Astrocyte of the hippocampus (primary cell): ENCODE results near the gene EPB41L3.

Source experiments
- DNase-seq: peaks from one replicate; pipeline ENCODE4 v3.0.0; 2011; ENCODE audit warnings: low read depth, low spot score

EPB41L3 gene

DNA sequence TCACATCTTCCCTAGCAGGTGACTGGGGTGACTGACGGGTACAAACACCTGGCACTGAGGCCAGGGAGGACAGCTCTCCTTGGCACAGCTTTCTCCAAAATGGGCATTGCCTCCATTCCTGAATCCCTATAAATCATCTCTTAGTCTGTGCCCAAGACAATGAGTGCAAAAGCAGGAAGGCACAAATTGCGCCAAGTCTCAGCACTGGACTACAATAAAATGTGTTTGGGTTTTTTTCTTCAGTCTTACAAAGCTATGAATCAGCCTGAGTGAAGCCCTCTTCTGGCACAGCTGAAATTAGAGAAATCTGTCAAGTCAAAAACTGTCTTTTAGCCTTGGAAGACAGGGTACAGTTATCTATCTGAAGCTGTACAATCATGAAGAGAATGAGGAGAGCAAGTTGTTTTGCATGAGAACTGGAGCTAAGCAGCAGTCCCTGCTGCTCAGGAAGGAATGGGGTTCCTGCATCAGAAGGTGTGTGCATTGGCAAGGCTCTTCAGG, 90.8 kb downstream of the EPB41L3 start:
- no peak for DNase-seq

- DNase-seq, result no peak
Observed at GRCh38 chr18:5451871-5452270, 91.9 kb downstream of the EPB41L3 start.

- DNase-seq, result no peak
Observed at GRCh38 chr18:5451150-5451549, 92.6 kb downstream of the EPB41L3 start.

DNA sequence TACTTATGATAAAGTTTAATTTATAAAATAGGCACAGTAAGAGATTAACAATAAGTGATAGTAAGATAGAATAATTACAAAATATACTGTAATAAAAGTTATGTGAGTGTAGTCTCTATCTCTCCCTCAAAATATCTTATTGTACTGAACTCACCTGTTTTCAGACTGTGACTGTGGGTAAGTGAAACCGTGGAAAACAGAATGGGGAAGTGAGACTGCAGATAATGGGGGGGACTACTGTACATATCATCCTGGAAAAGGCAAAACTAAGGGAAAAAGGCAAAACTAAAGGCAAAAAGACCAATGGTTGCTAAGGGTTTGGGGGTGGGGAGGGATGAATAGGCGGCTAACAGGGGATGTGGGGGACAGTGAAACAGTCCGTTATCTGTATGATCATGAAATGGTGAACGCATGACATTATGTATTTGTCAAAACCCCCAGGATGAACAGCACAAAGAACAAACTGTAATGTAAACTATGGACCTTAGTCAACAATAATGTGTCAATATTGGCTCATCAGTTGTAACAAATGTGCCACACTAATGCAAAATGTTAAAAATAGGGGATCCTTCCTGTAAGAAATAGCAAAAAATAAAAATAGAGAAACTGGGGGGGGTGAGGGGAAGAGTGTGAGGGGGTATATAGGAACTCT, 93.8 kb downstream of the EPB41L3 start:
- no peak for DNase-seq

GRCh38 chr18:5447442-5447841, 96.4 kb downstream of the EPB41L3 start:
- no peak for DNase-seq

- no peak for DNase-seq
Observed at GRCh38 chr18:5444847-5445246, 99.0 kb downstream of the EPB41L3 start.

DNA sequence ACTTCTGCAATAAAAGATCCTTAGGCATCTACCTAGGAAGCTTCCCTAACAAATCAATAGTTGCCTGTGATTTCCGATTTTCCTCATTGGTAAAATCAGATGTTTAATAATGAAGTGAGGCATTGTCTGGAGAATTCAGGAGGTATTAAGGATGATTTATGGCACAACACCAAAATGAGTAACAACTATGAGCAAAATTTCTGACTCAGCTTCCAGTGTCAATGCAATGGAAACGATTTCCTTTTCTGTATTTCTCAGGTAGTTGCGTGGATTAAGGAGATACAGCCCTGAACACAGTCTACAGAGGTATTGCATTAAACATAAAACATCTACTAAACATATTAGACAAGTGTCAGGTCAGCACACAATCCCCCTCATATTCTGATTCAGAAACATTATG, 99.5 kb downstream of the EPB41L3 start:
- DNase-seq, result no peak

DNA sequence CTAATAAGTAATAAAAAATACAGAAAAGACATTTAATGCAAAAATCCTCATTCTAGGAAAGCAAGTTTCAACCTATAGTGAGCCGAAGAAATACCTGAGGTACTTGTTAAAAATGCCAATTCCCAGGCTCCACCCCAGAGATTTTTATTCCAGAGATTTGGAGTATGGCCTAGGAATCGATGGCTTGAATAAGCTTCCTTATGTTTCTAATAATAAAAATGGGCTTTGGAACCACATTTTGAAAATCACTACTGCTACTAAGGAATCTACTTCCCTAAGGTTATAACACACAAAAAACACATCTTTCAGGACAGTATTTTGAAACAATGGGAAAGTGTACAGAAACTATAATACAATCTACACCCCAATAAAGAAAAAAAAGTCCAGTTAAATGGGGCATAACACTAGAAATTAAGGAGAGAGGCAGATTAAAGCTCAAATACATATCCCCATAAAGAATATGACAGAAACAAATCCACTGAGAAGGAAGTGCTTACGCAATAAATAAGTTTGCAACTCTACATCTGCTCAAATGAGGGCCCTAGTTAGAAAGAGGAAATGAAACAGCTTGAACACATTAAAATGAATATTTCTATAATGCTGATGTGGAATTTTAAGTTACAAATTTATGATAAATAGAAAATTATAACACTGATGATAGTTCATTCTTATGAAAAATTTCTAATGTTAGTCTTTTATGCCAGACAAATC, 103.7 kb downstream of the EPB41L3 start:
- no peak for DNase-seq

GRCh38 chr18:5434425-5434824, 109.4 kb downstream of the EPB41L3 start:
- no peak for DNase-seq

DNA sequence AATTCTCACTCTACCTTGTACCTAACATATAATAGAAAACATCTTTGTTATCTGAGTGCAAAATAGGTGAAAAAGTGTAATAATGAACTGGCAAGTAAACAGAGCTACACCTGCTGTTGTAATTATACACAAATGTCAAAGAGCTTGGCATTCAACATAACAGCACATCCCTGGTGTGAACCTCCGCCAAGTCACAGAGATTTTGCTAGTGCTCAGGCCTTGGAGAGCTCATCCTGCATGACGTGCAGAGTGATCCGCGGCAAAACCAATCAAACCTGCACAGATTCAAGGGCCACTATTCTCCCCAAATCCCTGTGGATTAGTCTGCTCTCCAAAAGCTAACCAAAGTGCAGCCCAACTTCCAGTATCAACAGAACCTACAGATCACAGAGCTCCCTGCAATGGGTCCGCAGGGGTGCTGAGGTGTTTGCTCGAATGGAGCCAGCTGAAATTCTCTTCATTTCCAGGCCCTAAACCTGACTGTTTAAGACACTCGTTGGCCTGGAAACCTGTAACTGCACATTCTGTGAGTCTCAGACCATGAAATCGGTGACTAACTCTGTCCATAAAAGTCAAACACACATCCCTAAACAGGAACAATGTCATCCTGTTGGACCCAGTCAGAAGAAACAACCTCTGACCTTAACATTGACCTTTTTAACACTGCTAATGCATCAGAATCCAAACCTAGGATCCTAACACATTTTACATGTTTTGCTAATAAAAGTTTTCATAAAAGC, 111.8 kb downstream of the EPB41L3 start:
- DNase-seq, result no peak

GRCh38 chr18:5430131-5430530, 113.7 kb downstream of the EPB41L3 start:
- no peak for DNase-seq

DNA sequence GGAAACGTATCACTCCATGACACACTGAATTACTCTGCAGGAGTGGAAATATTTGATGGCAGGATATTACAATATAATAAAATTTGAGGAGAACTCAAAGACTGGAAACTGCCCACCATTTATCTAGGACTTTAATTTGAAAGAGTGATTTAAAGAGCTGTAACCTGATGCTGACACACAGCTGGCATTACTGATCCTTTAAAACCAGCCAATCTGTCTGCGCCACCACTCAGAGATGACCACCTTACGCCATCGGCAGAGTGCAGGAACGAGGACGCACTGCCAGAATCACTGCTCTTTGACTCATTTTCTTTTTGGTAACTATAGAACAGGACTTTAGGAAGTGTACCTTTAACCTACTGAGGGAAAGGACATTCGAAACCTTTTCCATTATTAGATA, 114.1 kb downstream of the EPB41L3 start:
- no peak for DNase-seq

GRCh38 chr18:5425721-5426120, 118.1 kb downstream of the EPB41L3 start:
- no peak for DNase-seq

DNA sequence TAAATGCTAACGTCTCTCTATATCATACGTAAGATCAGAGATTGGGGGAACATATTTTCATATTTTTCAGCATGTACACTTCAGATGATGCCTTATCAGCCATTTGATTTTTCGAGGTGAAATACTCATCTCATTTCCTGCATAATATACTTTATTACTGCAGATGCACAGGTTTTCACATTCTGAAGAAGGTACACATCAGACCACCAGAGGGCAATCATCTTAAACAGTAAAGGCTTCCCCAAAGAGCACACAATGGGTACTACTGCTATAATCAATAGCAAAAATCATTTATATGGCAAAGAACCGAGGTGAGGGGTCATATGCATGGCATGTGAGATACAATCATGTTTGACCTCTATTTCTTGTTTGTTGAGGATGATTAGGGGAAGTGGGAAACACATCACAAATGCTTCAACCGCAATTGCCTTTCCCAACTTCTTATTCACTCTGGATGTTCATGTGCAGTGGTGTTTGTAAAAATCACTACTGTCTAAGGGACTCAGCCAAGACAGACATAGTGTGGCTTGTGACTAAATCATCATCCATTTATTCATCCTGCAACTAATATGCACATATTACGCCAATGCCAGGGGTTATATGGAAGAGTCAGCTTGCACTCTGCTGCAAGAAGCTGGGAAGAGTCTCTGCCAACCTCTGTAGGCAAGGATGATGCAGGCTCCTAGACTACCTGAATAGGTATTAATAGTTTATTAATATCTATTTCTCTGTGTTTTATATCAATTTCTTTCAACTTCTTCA, 118.7 kb downstream of the EPB41L3 start:
- DNase-seq, result peak; percentile 54

DNA sequence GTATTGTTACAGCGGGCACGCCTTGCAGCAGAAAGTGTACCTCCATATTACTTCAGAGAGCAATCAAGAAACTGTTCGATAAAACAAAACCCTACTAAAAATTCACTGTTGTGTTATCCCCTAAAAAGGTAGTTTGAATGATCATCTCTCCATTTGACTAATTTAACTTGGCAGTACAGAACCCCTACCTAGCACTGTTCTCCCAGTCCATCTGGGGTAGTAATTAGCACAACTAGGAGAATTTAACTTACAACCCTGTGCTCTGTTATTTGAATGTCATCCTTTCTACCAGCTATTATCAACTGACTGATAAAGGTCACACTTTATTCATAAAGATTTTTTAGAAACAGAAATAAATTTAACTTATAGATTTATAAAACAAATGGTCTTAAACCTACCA, 121.2 kb downstream of the EPB41L3 start:
- no peak for DNase-seq

GRCh38 chr18:5421981-5422380, 121.8 kb downstream of the EPB41L3 start:
- no peak for DNase-seq

- DNase-seq, result no peak
Observed at GRCh38 chr18:5420906-5421305, 122.9 kb downstream of the EPB41L3 start.

DNA sequence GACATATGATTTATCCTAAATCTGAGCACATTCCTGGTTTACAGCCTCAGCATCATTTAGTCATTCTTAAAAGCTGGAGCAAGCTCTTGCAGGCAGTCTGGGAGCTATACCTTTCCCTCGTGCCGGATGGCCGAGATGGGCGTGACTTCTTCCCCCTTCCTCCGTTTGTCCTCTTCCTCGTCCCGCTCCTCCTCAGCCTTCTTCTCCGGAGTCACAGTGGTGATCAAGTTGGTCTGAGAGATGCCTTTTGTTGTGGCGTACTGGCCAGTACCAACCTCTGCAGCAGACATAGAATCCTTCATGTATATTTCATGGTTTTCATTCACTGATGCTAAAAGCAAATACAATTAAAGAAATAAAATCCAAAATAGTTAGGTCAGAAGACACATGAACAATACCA, 124.2 kb downstream of the EPB41L3 start:
- no peak for DNase-seq

- no peak for DNase-seq
Observed at GRCh38 chr18:5419030-5419429, 124.8 kb downstream of the EPB41L3 start.

DNA sequence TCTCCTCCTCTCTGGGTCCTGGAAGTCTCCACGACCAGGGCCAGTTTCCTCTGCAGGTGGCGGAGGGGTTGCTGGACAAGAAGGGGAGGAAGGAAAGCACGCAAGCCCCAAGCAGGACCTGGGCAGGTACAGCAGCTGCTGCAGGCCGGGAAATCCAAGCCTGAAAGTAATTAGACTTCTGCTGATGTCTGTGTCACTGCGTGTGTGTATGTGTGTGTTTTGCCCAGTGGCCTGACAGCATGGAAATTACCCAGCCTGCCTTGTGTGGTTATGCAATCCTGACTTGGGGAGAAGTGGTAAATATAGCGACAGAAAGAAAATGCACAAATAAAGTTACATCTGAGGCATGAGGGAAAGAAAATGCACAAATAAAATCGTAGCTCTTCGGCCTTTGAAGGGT, 126.5 kb downstream of the EPB41L3 start:
- no peak for DNase-seq

GRCh38 chr18:5416112-5416511, 127.7 kb downstream of the EPB41L3 start:
- no peak for DNase-seq

DNA sequence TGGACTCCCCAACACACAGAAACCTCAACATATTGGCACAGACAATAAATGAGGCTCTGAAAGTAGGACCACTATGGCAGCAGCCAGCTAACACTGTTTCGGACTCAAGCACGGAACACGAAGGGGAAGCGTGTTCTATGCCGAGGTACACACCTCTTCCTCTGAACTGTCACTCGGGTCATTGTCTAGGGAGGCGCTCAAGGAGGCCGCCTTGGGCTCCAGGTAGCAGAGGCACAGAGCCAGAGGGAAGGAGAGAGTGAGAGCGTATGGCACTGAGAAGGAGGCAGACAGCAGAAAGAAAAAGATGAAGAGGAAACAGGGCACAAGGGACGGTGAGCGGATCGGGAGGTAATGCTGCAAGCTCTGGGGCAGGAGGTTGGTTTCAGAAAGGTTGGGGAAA, 128.1 kb downstream of the EPB41L3 start:
- no peak for DNase-seq
